ENCODE results near the gene ATP5ME.

ATP5ME gene

DNA sequence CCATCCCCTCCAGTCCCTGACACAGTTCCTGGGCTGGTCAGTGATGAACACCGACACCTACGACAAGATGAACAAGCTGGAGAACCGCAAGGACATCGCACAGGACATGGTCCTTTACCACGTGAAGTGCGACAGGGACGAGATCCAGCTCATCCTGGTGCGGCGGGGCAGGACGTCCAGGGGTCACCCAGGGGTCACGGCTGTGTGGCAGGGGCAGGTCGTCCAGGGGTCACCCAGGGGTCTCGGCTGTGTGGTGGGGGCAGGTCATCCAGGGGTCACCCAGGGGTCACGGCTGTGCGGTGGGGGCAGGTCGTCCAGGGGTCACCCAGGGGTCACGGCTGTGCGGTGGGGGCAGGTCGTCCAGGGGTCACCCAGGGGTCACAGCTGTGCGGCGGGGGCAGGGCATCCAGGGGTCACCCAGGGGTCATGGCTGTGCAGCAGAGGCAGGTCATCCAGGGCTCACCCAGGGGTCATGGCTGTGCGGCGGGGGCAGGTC, 16.7 kb downstream of the ATP5ME start:
- TF ChIP-seq GABPA (IDR thresholded peaks at IDR 0.05; ENCODE audit: low read depth), result no peak
- TF ChIP-seq POLR2AphosphoS5 (IDR thresholded peaks at IDR 0.05; ENCODE audit: low read depth), result no peak
- TF ChIP-seq REST (IDR thresholded peaks at IDR 0.05; ENCODE audit: insufficient replicate concordance, low read depth), result no peak
- TF ChIP-seq SPI1 (IDR thresholded peaks at IDR 0.05; ENCODE audit: borderline replicate concordance, low read depth), result no peak
- no peak for TF ChIP-seq CTCF (IDR thresholded peaks at IDR 0.05; ENCODE audit: insufficient read depth, low read length)
- H3K4me3 ChIP-seq (replicated peaks; ENCODE audit: insufficient read depth, low read length), result no peak overlapping the region
- H3K27me3 ChIP-seq (ENCODE audit: insufficient read depth, poor library complexity, severe bottlenecking), result no peaks in the 10 kb centered on the region
- H3K27ac ChIP-seq (replicated peaks), result no peak overlapping the region
- DNase-seq (ENCODE audit: low read depth in 1 of 2, low spot score in 1 of 2), result no peak

DNA sequence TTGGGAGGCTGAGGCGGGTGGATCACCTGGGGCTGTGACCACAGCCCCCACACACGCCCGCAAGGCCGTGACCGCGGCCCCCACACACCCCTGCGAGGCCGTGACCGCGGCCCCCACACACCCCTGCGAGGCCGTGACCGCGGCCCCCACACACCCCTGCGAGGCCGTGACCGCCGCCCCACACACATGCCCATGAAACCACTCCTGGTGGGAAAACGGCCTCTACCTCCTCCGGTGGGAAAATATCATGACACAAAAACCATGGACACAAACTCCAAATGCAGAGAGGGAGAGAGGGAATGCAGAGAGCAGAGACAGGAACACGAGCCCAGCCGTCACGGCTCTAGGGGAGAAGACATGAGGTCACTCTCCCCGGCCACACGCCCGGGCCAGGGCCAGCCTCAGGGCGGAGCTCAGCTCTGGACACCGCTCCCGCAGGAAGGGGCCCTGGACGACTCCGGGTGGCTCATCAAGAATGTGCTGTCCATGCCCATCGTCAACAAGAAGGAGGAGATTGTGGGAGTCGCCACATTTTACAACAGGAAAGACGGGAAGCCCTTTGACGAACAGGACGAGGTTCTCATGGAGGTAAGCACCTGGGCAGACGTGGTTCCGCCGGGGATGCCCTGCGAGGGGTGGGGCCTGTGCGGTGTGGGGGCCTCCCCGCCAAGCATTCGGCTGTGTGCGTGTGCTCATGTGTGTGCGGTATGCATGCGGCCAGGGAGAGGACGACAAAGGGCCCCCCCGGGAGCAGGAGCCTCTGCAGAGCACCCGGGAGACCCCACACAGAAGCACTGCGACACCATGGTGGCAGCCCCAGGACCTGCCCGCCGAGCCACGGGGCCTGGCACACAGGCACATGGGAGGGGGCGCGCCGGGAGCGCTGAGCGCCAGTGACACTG, 17.4 kb downstream of the ATP5ME start:
- no peaks in the 10 kb centered on the region for H3K27me3 ChIP-seq (ENCODE audit: insufficient read depth, poor library complexity, severe bottlenecking)
- DNase-seq (ENCODE audit: low read depth in 1 of 2, low spot score in 1 of 2), result no peak
- TF ChIP-seq CTCF (IDR thresholded peaks at IDR 0.05; ENCODE audit: insufficient read depth, low read length), result no peak
- no peak for TF ChIP-seq POLR2AphosphoS5 (IDR thresholded peaks at IDR 0.05; ENCODE audit: low read depth)
- TF ChIP-seq SPI1 (IDR thresholded peaks at IDR 0.05; ENCODE audit: borderline replicate concordance, low read depth), result no peak
- no peak for TF ChIP-seq GABPA (IDR thresholded peaks at IDR 0.05; ENCODE audit: low read depth)

GRCh38 chr4:655464-656151, 18.5 kb downstream of the ATP5ME start:
- no peak overlapping the region for H3K27ac ChIP-seq (replicated peaks)
- no peak overlapping the region for H3K4me3 ChIP-seq (replicated peaks; ENCODE audit: insufficient read depth, low read length)
- no peak for DNase-seq (ENCODE audit: low read depth in 1 of 2, low spot score in 1 of 2)
- no peaks in the 10 kb centered on the region for H3K27me3 ChIP-seq (ENCODE audit: insufficient read depth, poor library complexity, severe bottlenecking)
- no peak for TF ChIP-seq CTCF (IDR thresholded peaks at IDR 0.05; ENCODE audit: insufficient read depth, low read length)
- no peak for TF ChIP-seq POLR2AphosphoS5 (IDR thresholded peaks at IDR 0.05; ENCODE audit: low read depth)

More for the DNA sequence above, 17.4 kb downstream of the ATP5ME start:
- no peak overlapping the region for H3K4me3 ChIP-seq (replicated peaks; ENCODE audit: insufficient read depth, low read length)
- no peak overlapping the region for H3K27ac ChIP-seq (replicated peaks)

DNA sequence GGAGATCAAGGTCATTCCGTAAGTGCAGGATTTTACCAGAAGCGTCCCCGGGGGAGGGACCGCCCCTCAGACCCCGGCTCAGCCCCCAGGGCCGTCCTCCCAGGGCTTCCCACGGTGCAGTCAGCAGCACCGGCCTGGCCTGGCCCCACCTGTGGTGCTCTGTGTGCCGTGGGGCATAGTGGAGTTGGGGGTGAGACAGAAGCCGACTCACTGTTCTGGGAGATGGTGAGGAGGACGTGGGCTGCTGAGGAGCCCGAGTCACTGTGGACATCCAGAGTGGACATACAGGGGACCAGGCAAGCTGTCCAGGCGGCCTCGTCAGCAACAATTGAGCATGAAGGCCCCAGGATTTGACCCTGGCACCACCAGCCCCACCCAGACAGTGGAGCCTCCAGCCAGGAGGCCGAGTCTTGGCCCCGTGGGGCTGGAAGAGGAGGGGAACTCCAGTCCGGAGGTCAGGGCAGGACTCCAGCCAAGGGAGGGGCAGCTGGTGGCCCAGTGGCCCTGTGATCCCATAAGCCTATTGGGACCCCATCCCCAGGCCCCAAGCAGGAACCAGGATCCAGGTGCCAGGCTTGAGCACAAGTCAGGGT, 19.1 kb downstream of the ATP5ME start:
- Histone ChIP-seq H3K27me3 (ENCODE audit: insufficient read depth, poor library complexity, severe bottlenecking) (no peaks in the 10 kb centered on the region), H3K4me3 (replicated peaks; ENCODE audit: insufficient read depth, low read length) (no peak overlapping the region), H3K27ac (replicated peaks) (no peak overlapping the region)
- DNase-seq (ENCODE audit: low read depth in 1 of 2, low spot score in 1 of 2), result no peak
- TF ChIP-seq GABPA (IDR thresholded peaks at IDR 0.05; ENCODE audit: low read depth), result no peak
- no peak for TF ChIP-seq SPI1 (IDR thresholded peaks at IDR 0.05; ENCODE audit: borderline replicate concordance, low read depth)
- no peak for TF ChIP-seq REST (IDR thresholded peaks at IDR 0.05; ENCODE audit: insufficient replicate concordance, low read depth)
- TF ChIP-seq CTCF (IDR thresholded peaks at IDR 0.05; ENCODE audit: insufficient read depth, low read length), result no peak
- TF ChIP-seq POLR2AphosphoS5 (IDR thresholded peaks at IDR 0.05; ENCODE audit: low read depth), result no peak
